C4-2B (cell line): ENCODE measurements around the gene MARK2.
"Not testable (repeated sequence)": the region's sequence is repeated elsewhere in the genome, so short reads cannot be mapped to it uniquely, and the experiment has no call there.

Experiments
- H3K27ac ChIP-seq: fragments of 450-650 bp; 2 replicates; pipeline ENCODE4 v1.5.1; 2017
- CTCF ChIP-seq: fragments of 450-650 bp; conservative IDR thresholded peaks from 2 replicates; pipeline ENCODE4 v1.5.1; 2017; ENCODE audit warnings: mild to moderate bottlenecking
- ZFX ChIP-seq: fragments of 450-650 bp; IDR thresholded peaks from 2 replicates; pipeline ENCODE4 v1.6.1; 2017

MARK2 gene

GRCh38 chr11:63804259-63804658 is 34.7 kb upstream of the MARK2 start:
- peak overlapping the region; percentile 42 for H3K27ac ChIP-seq
- TF ChIP-seq CTCF (no peak), ZFX (no peak)

- TF ChIP-seq CTCF (no peak), ZFX (no peak)
Measured at GRCh38 chr11:63805844-63806415, 33.0 kb upstream of the MARK2 start.

GRCh38 chr11:63810383-63810782 is 28.5 kb upstream of the MARK2 start:
- not testable (repeated sequence) for H3K27ac ChIP-seq

More at GRCh38 chr11:63805844-63806415, 33.0 kb upstream of the MARK2 start:
- H3K27ac ChIP-seq: no peak overlapping the region

GRCh38 chr11:63811522-63811921 is 27.4 kb upstream of the MARK2 start:
- no peak for TF ChIP-seq ZFX
- TF ChIP-seq CTCF: no peak
- H3K27ac ChIP-seq: no peak overlapping the region

- TF ChIP-seq ZFX (no peak), CTCF (no peak)
- H3K27ac ChIP-seq: peak within 1 kb of the TSS; percentile 82
Measured at GRCh38 chr11:63813035-63813562, 25.8 kb upstream of the MARK2 start, which contains the start of gene SPINDOC. SPINDOC (plus strand) TSS chr11:63813456; CDS start chr11:63813687, 231 bp downstream.

GRCh38 chr11:63813563-63814382 is 25.1 kb upstream of the MARK2 start:
- peak overlapping the region; percentile 82 for H3K27ac ChIP-seq

GRCh38 chr11:63814383-63814736 is 24.6 kb upstream of the MARK2 start:
- peak overlapping the region; percentile 82 for H3K27ac ChIP-seq

More at GRCh38 chr11:63813563-63814382, 25.1 kb upstream of the MARK2 start:
- peak; percentile 84 for TF ChIP-seq ZFX
- no peak for TF ChIP-seq CTCF

More at GRCh38 chr11:63814383-63814736, 24.6 kb upstream of the MARK2 start:
- TF ChIP-seq ZFX (no peak), CTCF (no peak)
